ENCODE data around the gene BBOF1.
A peak's percentile ranks its signal among the peaks of the same experiment; 100 is the strongest.
"Not testable (repeated sequence)": the region's sequence is repeated elsewhere in the genome, so short reads cannot be mapped to it uniquely, and the experiment has no call there.

Gene BBOF1

GRCh38 chr14:74018586-74019407 is at the start of gene BBOF1, which contains the start of gene ENTPD5:
Gene BBOF1, plus strand, starts transcription at chr14:74019349. Its CDS starts 130 bp downstream, at chr14:74019479.
Gene ENTPD5, minus strand, starts transcription at chr14:74019288. Its CDS starts 31,186 bp downstream, at chr14:73988102.
- DNase-seq: peak; percentile 28 to 92

GRCh38 chr14:73973497-73973896 is 45.7 kb upstream of the BBOF1 start:
- DNase-seq: no peak

GRCh38 chr14:73976125-73976524 is 43.0 kb upstream of the BBOF1 start:
- DNase-seq: no peak

GRCh38 chr14:73977896-73978295 is 41.3 kb upstream of the BBOF1 start:
- DNase-seq: no peak

- no peak for DNase-seq
Observed at GRCh38 chr14:73988065-73988464, 31.1 kb upstream of the BBOF1 start.

GRCh38 chr14:73988656-73989055 is 30.5 kb upstream of the BBOF1 start:
- DNase-seq: not testable (repeated sequence)

GRCh38 chr14:73991092-73991491 is 28.1 kb upstream of the BBOF1 start:
- no peak for DNase-seq

- DNase-seq: not testable (repeated sequence)
Observed at GRCh38 chr14:73994926-73995325, 24.2 kb upstream of the BBOF1 start.

GRCh38 chr14:73995977-73996378 is 23.2 kb upstream of the BBOF1 start:
- DNase-seq: no peak

GRCh38 chr14:73996731-73997107 is 22.4 kb upstream of the BBOF1 start:
- DNase-seq: no peak

- DNase-seq: no peak
Observed at GRCh38 chr14:73997108-73997943, 21.8 kb upstream of the BBOF1 start.

GRCh38 chr14:73997944-73998447 is 21.2 kb upstream of the BBOF1 start:
- DNase-seq: no peak

- no peak for DNase-seq
Observed at GRCh38 chr14:73998726-73999125, 20.4 kb upstream of the BBOF1 start.

- DNase-seq: not testable (repeated sequence)
Observed at GRCh38 chr14:74005664-74006063, 13.5 kb upstream of the BBOF1 start.

GRCh38 chr14:74008843-74009499 is 10.2 kb upstream of the BBOF1 start:
- no peak for DNase-seq

GRCh38 chr14:74014299-74014698 is 4.8 kb upstream of the BBOF1 start:
- no peak for DNase-seq

- no peak for DNase-seq
Observed at GRCh38 chr14:74015176-74015575, 4.0 kb upstream of the BBOF1 start.

- DNase-seq: no peak
Observed at GRCh38 chr14:74015963-74016362, 3.2 kb upstream of the BBOF1 start.

- peak in 1 of 2 experiments; percentile 23 for DNase-seq
Observed at GRCh38 chr14:74018174-74018585, 969 bp upstream of the BBOF1 start.

GRCh38 chr14:74019408-74020137 is 424 bp downstream of the BBOF1 start:
- DNase-seq: no peak

GRCh38 chr14:74022346-74022745 is 3.2 kb downstream of the BBOF1 start:
- no peak for DNase-seq

GRCh38 chr14:74029136-74029535 is 10.0 kb downstream of the BBOF1 start:
- no peak for DNase-seq
